Smooth muscle cell of the pulmonary artery (primary cell): ENCODE measurements around the gene ZNF566. TPM values are rescaled to one million over a fixed set of nuclear protein-coding genes. Genes with fewer than 3 reads are reported as not detected.

Source experiments
- total RNA-seq: library from RNA; depleted of rRNA; stranded (reverse); fragments of >200 nt; gene quantifications from 2 replicates; pipeline ENCODE4 v1.2.3, GENCODE V29; 2014

The ZNF566 gene
- total RNA-seq = 9.7 and 11.3 TPM in 2 replicates

GRCh38 chr19:36489118-36489919 lies at the start of gene ZNF566:
ZNF566 (minus strand) TSS chr19:36489561; CDS start chr19:36476557, 13,004 bp downstream.

GRCh38 chr19:36528194-36528920 lies 39.0 kb upstream of the ZNF566 start, which contains the start of gene ZNF260:
ZNF260 (minus strand) TSS chr19:36528271; CDS start chr19:36515238, 13,033 bp downstream.

GRCh38 chr19:36418287-36419001 lies 70.9 kb downstream of the ZNF566 start, which contains the start of gene ZFP82:
ZFP82 (minus strand) TSS chr19:36418644; CDS start chr19:36409789, 8,855 bp downstream.

Other genes starting within 250 kb of the ZNF566 start
- gene ZFP14, start 110.4 kb downstream of the ZNF566 start, total RNA-seq = 3.8 and 4.8 TPM in 2 replicates
- 8.4 and 8.5 TPM in 2 replicates for gene ZFP82, start 70.9 kb downstream of the ZNF566 start, total RNA-seq
- gene ZNF260, start 38.7 kb upstream of the ZNF566 start, total RNA-seq = 8.1 and 8.5 TPM in 2 replicates
- gene ZNF529, start 83.7 kb upstream of the ZNF566 start, total RNA-seq = 10.0 and 12.3 TPM in 2 replicates
- gene ZNF382, start 115.8 kb upstream of the ZNF566 start, total RNA-seq = 9.6 and 13.1 TPM in 2 replicates
- 12.5 and 12.8 TPM in 2 replicates for gene ZNF461, start 177.3 kb upstream of the ZNF566 start, total RNA-seq
- gene ZNF567, start 198.1 kb upstream of the ZNF566 start, total RNA-seq = 3.6 and 4.4 TPM in 2 replicates